ENCODE measurements around the gene PSTPIP2.

DNA sequence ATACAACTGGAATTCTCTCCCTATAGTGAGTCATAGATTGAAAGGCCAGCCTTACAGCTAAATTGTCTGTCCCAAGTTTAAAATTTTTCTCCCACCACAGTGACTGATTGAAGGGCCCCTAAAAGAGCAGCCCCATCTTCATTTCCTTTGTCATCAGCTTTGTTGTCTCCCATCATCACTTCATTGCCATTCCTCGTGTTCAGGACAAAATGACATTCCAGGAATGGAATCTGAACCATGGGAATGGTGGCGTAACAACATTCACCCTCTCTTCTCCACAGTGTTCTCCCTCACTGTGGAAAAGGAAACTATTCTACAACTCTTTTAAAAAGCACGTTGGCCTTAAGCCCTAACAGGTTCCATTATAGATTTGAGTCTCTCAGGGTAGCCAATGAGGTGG lies 52.1 kb downstream of the PSTPIP2 start:
- TF ChIP-seq, protein P1, sequence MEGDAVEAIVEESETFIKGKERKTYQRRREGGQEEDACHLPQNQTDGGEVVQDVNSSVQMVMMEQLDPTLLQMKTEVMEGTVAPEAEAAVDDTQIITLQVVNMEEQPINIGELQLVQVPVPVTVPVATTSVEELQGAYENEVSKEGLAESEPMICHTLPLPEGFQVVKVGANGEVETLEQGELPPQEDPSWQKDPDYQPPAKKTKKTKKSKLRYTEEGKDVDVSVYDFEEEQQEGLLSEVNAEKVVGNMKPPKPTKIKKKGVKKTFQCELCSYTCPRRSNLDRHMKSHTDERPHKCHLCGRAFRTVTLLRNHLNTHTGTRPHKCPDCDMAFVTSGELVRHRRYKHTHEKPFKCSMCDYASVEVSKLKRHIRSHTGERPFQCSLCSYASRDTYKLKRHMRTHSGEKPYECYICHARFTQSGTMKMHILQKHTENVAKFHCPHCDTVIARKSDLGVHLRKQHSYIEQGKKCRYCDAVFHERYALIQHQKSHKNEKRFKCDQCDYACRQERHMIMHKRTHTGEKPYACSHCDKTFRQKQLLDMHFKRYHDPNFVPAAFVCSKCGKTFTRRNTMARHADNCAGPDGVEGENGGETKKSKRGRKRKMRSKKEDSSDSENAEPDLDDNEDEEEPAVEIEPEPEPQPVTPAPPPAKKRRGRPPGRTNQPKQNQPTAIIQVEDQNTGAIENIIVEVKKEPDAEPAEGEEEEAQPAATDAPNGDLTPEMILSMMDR (IDR thresholded peaks at IDR 0.05) = no peak
- TF ChIP-seq POLR2A (IDR thresholded peaks at IDR 0.05) (no peak), EP300 (IDR thresholded peaks at IDR 0.05) (no peak)

Data from gastroesophageal sphincter (tissue), 3 donors.